ENCODE measurements around the gene LCE7A. TPM values are rescaled to one million over a fixed set of nuclear protein-coding genes. Genes with fewer than 3 reads are reported as not detected.

LCE7A gene
- total and polyA plus RNA-seq, 12 donors, result not detected

DNA sequence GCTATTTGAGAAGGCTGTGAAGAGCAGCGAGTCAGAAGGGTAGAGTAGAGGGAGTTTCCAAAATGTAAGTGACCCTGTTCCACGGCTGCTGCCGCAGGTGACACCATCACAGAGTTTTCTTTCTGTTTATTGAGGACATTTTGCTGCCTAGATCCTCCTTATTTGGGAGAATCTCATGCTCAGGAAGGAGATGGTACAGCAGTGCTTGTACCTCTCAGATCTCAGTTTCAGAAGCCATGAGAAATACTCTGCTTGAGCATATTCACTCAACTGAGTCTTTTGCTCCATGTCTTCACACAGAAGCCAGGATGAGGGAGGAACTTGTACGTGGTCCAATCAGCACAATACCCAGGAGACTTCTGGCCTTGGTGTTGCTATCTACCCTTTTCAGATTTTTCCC lies 1.6 kb downstream of the LCE7A start:
- DNase-seq, result no peak
- intact Hi-C loops (cut with DNase I), result loop anchor here in 1 of 10 donors (10.0 kb wide), 1 partner anchor 363 kb away; no protein-coding TSS in a partner anchor
- H3K27me3 ChIP-seq, result peaks cover 0 to 19% (median 0%) of the 10 kb centered on the region in 7 donors
- H3K9me3 ChIP-seq, result no peaks in the 10 kb centered on the region
- TF ChIP-seq, protein P1, sequence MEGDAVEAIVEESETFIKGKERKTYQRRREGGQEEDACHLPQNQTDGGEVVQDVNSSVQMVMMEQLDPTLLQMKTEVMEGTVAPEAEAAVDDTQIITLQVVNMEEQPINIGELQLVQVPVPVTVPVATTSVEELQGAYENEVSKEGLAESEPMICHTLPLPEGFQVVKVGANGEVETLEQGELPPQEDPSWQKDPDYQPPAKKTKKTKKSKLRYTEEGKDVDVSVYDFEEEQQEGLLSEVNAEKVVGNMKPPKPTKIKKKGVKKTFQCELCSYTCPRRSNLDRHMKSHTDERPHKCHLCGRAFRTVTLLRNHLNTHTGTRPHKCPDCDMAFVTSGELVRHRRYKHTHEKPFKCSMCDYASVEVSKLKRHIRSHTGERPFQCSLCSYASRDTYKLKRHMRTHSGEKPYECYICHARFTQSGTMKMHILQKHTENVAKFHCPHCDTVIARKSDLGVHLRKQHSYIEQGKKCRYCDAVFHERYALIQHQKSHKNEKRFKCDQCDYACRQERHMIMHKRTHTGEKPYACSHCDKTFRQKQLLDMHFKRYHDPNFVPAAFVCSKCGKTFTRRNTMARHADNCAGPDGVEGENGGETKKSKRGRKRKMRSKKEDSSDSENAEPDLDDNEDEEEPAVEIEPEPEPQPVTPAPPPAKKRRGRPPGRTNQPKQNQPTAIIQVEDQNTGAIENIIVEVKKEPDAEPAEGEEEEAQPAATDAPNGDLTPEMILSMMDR (IDR thresholded peaks at IDR 0.05), result no peak
- no peaks in the 10 kb centered on the region for H3K36me3 ChIP-seq
- 68 to 69% methylated on average over 4 of the region's 4 CpGs for WGBS, 2 donors
- H3K4me3 ChIP-seq, result no peak overlapping the region
- ATAC-seq, result no peak
- H3K4me1 ChIP-seq, result no peaks in the 10 kb centered on the region
- H3K27ac ChIP-seq, result no peak overlapping the region

DNA sequence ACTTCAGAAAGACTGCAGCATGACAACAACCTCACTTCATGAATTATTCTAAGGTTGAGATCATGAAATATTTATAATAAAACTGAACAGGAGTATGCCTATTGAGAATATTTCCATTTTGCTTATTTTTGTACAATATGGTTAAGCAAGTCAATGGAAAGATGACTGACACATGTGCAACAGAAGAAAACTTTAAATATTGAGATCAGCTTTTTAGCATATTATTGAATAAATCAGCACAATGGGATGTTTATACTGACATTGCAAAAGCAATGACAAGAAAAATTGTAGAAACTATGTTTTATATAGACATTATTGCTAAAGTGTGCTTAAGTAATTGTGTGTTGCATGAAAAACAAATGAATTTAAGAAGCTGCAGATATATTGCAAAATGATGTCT lies 4.6 kb downstream of the LCE7A start:
- intact Hi-C loops (cut with DNase I), result loop anchor here in 1 of 10 donors (10.0 kb wide), 1 partner anchor 360 kb away; no protein-coding TSS in a partner anchor
- H3K27me3 ChIP-seq, result peaks cover 0 to 13% (median 0%) of the 10 kb centered on the region in 7 donors
- DNase-seq (no peak), ATAC-seq (no peak)
- H3K9me3 ChIP-seq, result no peaks in the 10 kb centered on the region
- no peaks in the 10 kb centered on the region for H3K36me3 ChIP-seq
- TF ChIP-seq, protein P1 (IDR thresholded peaks at IDR 0.05), result no peak
- H3K4me1 ChIP-seq, result no peaks in the 10 kb centered on the region
- no peak overlapping the region for H3K27ac ChIP-seq
- no peak overlapping the region for H3K4me3 ChIP-seq

DNA sequence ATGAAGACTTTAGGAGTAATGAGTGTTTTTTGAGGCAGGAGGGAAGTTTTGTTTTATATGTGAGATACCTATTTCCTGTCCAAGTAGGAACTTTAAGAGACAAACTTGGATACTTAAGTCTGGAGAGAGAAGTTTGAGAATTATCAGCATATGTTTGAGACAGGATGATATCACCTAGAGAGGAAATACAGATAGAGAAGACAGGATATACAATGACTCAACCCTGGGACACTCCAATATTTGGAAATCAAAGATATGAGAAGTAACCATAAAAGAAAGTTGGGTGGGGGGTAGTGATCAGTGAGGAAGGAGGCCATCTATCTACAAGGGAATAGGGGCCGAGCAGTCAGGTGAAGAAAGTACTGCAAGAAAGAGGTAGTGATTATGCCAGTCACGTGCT lies 6.5 kb downstream of the LCE7A start:
- intact Hi-C loops (cut with DNase I), result loop anchor here in 1 of 10 donors (10.0 kb wide), 1 partner anchor 358 kb away; no protein-coding TSS in a partner anchor
- H3K27ac ChIP-seq, result no peak overlapping the region
- 62 to 66% methylated on average over 2 of the region's 2 CpGs for WGBS, 2 donors

DNA sequence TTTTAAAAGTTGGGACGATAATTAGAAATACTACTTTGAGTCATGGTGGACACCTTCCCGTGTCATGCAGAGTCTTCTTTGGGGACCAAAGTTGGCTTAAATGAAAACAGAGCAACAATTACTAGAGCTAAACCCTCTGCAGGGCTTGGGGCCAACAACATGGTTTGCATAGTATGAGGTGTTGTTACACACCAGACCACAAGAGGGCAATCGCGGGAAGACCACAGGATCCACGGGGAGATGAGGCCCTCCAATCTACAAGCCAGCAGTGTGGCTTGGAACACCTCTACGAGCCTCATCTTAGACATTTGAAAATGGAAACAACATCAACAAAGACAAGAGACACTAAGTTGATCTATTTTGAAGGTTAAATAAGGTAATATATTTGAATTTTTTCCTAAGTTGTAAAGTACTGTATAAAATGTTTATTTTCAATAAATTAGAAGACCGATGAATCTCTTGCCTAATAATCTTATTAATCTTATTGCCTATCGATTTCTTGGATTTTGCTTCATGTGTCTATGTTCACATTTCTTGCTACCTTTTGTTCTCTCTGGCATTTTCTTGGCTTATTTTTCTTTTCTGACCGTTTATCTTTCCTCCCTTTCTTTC lies 10.1 kb downstream of the LCE7A start:
- TF ChIP-seq, protein P1 (IDR thresholded peaks at IDR 0.05), result peak in 8 of 9 donors; percentile 32 to 78 (median 70)
- no peaks in the 10 kb centered on the region for H3K4me1 ChIP-seq
- no peaks in the 10 kb centered on the region for H3K9me3 ChIP-seq
- WGBS, 2 donors, result 31 to 38% methylated on average over 9 of the region's 9 CpGs
- ATAC-seq (peak in 3 of 8 donors; percentile 38 to 56 (median 56)), DNase-seq (peak; percentile 13 to 36)
- no peak overlapping the region for H3K4me3 ChIP-seq
- H3K27me3 ChIP-seq, result peaks cover 0 to 20% (median 3%) of the 10 kb centered on the region in 7 donors
- H3K27ac ChIP-seq, result no peak overlapping the region
- H3K36me3 ChIP-seq, result no peaks in the 10 kb centered on the region
- intact Hi-C loops (cut with DNase I), result loop anchor here in 7 of 10 donors (5.0 to 10.0 kb wide), 2 partner anchors 352 to 355 kb away; no protein-coding TSS in a partner anchor

More for the DNA sequence above, 6.5 kb downstream of the LCE7A start:
- no peaks in the 10 kb centered on the region for H3K4me1 ChIP-seq
- H3K4me3 ChIP-seq, result no peak overlapping the region
- H3K9me3 ChIP-seq, result no peaks in the 10 kb centered on the region
- H3K27me3 ChIP-seq, result peaks cover 0 to 13% (median 0%) of the 10 kb centered on the region in 7 donors
- no peak for DNase-seq
- H3K36me3 ChIP-seq, result no peaks in the 10 kb centered on the region
- TF ChIP-seq, protein P1 (IDR thresholded peaks at IDR 0.05), result no peak
- no peak for ATAC-seq

All from heart right ventricle (tissue), 16 donors.